ENCODE measurements around the gene CKM.

GRCh38 chr19:45327404-45328143 lies 4.9 kb upstream of the CKM start:
- no peak for TF ChIP-seq CTCF (IDR thresholded peaks at IDR 0.05; ENCODE audit: low read depth, low read length)
- no peak for TF ChIP-seq EZH2phosphoT487 (IDR thresholded peaks at IDR 0.05; ENCODE audit: low read depth)

Measured in OCI-LY3 (cell line).